Measurements from ENCODE around the gene TTI1. TPM values are rescaled to one million over a fixed set of nuclear protein-coding genes. Genes with fewer than 3 reads are reported as not detected.

TTI1 gene
- total and polyA plus RNA-seq, 2 of the 13 experiments (the other 11 are each of a cell fraction or from before 2014, with no cell fraction given), result 22.9 to 39.8 TPM

GRCh38 chr20:38052870-38053269 is 19.6 kb upstream of the TTI1 start (continued):
- no peak for TF ChIP-seq TFE3 (CRISPR knock-in tag; IDR thresholded peaks at IDR 0.05)
- no peak for TF ChIP-seq ERF (CRISPR knock-in tag; IDR thresholded peaks at IDR 0.05)

DNA sequence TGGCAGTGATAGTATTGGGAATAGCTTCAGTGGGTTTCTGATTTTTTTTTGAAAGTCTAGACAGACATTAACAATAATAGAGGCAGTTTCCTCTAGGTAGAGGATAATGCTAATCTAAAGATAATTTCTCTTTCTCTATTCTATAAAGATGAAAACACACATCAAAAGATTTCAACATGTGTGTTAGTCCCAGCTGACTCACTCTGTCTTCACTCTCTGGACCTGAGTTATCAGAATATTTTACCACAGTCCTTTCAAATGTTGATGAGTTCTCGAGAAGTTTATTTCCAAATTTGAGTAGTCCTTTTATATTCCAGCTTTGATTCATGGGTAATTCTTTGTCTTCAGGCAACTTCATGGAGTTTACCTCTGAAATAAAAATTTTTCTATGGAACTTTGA is 17.4 kb upstream of the TTI1 start:
- no peaks in the 10 kb centered on the region for H3K27me3 ChIP-seq (ENCODE audit: control insufficient read depth in 1 of 2, insufficient read depth in 2 of 2, low read length in 2 of 2)
- peaks cover 26% of the 10 kb centered on the region for H3K4me1 ChIP-seq (ENCODE audit: insufficient read depth, low read length)
- FAIRE-seq, result no peak
- H3K36me3 ChIP-seq (replicated peaks in 1 of 2; ENCODE audit: control insufficient read depth in 1 of 2, insufficient read depth in 2 of 2, low read length in 2 of 2), result peaks cover 17 to 83% of the 10 kb centered on the region in 2 experiments
- no peak overlapping the region for H3K4me2 ChIP-seq (ENCODE audit: low read depth, low read length)
- intact Hi-C loops (cut with micrococcal nuclease; ENCODE audit: unreplicated experiment), result no loop called here
- ChIA-PET CTCF (ENCODE audit: low intra/inter-chr PET ratio, low total read pairs) (no interaction called here), POLR2A (interaction anchor here (0.6 to 0.8 kb wide), 3 partner anchors 10 to 18 kb away, joined by 3 read pairs; partner anchors contain the start of gene TTI1)
- no peak for ATAC-seq
- 99% methylated on average over 1 of the region's 1 CpG for WGBS (ENCODE audit: low lambda C conversion rate)
- no TSS peak for BruUV-seq (replicated peaks)
- H4K20me1 ChIP-seq (ENCODE audit: insufficient read depth, low read length), result peaks cover 10% of the 10 kb centered on the region; the same call in 1 of the 2 replicates
- DNase-seq (ENCODE audit: low spot score), result no peak
- H3K9ac ChIP-seq (ENCODE audit: insufficient read depth, low read depth, low read length), result no peak overlapping the region
- no peak overlapping the region for H2AFZ ChIP-seq (ENCODE audit: low read length)
- H3K9me3 ChIP-seq (ENCODE audit: low read length), result no peaks in the 10 kb centered on the region
- peaks cover 86% of the 10 kb centered on the region for H3K79me2 ChIP-seq (ENCODE audit: insufficient read depth, low read length)
- no peak overlapping the region for H3K27ac ChIP-seq (ENCODE audit: extremely low read length, insufficient read depth, low read length)
- H3K4me3 ChIP-seq (replicated peaks in 1 of 3; ENCODE audit: insufficient read depth in 1 of 3, low read depth in 2 of 3, low read length in 3 of 3), result no peak overlapping the region
- in situ Hi-C loops (cut with HindIII; ENCODE audit: extremely low pct_ligation_motif_present, low pct_unique_long_range_greater_than_20kb), result loop anchor here (10.0 to 25.0 kb wide), 2 partner anchors 274 to 362 kb away; no protein-coding TSS in a partner anchor
- TF ChIP-seq HOXA3 (CRISPR knock-in tag; IDR thresholded peaks at IDR 0.05) (no peak), ZNF235 (CRISPR knock-in tag; IDR thresholded peaks at IDR 0.05; ENCODE audit: borderline replicate concordance) (no peak), GPBP1L1 (CRISPR knock-in tag; IDR thresholded peaks at IDR 0.05) (no peak), SP5 (CRISPR knock-in tag; IDR thresholded peaks at IDR 0.05; ENCODE audit: borderline replicate concordance, low read depth) (no peak), BATF2 (CRISPR knock-in tag; IDR thresholded peaks at IDR 0.05) (no peak), ZBTB42 (CRISPR knock-in tag; IDR thresholded peaks at IDR 0.05) (no peak), NFIB (CRISPR knock-in tag; IDR thresholded peaks at IDR 0.05; ENCODE audit: borderline replicate concordance) (no peak), ZSCAN30 (CRISPR knock-in tag; IDR thresholded peaks at IDR 0.05) (no peak), KLF11 (CRISPR knock-in tag; IDR thresholded peaks at IDR 0.05) (no peak), ZFP36L1 (CRISPR knock-in tag; IDR thresholded peaks at IDR 0.05) (no peak), ZNF225 (CRISPR knock-in tag; IDR thresholded peaks at IDR 0.05) (no peak), SMC3 (IDR thresholded peaks at IDR 0.05; ENCODE audit: low read length) (no peak)
- TF ChIP-seq, protein P1, sequence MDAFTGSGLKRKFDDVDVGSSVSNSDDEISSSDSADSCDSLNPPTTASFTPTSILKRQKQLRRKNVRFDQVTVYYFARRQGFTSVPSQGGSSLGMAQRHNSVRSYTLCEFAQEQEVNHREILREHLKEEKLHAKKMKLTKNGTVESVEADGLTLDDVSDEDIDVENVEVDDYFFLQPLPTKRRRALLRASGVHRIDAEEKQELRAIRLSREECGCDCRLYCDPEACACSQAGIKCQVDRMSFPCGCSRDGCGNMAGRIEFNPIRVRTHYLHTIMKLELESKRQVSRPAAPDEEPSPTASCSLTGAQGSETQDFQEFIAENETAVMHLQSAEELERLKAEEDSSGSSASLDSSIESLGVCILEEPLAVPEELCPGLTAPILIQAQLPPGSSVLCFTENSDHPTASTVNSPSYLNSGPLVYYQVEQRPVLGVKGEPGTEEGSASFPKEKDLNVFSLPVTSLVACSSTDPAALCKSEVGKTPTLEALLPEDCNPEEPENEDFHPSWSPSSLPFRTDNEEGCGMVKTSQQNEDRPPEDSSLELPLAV (CRISPR knock-in tag; conservative IDR thresholded peaks at IDR 0.05; ENCODE audit: low read depth), result no peak
- TF ChIP-seq, protein P2, sequence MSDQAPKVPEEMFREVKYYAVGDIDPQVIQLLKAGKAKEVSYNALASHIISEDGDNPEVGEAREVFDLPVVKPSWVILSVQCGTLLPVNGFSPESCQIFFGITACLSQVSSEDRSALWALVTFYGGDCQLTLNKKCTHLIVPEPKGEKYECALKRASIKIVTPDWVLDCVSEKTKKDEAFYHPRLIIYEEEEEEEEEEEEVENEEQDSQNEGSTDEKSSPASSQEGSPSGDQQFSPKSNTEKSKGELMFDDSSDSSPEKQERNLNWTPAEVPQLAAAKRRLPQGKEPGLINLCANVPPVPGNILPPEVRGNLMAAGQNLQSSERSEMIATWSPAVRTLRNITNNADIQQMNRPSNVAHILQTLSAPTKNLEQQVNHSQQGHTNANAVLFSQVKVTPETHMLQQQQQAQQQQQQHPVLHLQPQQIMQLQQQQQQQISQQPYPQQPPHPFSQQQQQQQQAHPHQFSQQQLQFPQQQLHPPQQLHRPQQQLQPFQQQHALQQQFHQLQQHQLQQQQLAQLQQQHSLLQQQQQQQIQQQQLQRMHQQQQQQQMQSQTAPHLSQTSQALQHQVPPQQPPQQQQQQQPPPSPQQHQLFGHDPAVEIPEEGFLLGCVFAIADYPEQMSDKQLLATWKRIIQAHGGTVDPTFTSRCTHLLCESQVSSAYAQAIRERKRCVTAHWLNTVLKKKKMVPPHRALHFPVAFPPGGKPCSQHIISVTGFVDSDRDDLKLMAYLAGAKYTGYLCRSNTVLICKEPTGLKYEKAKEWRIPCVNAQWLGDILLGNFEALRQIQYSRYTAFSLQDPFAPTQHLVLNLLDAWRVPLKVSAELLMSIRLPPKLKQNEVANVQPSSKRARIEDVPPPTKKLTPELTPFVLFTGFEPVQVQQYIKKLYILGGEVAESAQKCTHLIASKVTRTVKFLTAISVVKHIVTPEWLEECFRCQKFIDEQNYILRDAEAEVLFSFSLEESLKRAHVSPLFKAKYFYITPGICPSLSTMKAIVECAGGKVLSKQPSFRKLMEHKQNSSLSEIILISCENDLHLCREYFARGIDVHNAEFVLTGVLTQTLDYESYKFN (CRISPR knock-in tag; conservative IDR thresholded peaks at IDR 0.05), result no peak

All from HepG2 (cell line).